GM19043 (cell line): ENCODE measurements around the gene RNF213.

Experiments
- ATAC-seq: cut with Tn5 transposase; IDR thresholded peaks from one replicate; pipeline ENCODE4 v1.9.1; 2021; ENCODE audit warnings: low read depth; ENCODE audit not compliant: unreplicated experiment

RNF213 gene

DNA sequence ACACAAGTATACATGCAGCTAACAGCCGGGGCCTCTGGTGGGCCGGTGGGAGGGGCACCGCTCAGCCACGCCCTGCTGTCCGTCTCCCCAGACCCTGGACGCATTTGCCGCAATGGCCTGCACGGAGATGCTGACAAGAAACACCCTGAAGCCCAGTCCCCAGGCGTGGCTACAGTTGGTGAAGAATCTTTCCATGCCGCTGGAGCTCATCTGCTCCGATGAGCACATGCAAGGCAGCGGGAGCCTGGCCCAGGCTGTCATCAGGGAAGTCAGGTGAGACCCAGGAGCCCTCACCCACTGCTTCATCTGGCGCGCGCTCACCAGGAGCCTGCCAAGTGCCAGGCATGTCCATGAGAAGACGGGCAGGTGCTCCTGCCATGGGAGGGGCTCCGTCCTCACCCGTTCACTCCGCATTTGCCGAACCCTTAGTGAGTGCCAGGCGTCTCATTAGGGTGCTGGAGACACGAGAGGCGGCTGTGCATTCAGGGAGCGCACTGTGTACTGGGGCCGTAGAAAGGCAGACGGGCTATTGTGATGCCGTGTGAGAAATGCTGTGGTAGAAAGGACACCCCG lies 103.0 kb downstream of the RNF213 start:
- no peak for ATAC-seq

DNA sequence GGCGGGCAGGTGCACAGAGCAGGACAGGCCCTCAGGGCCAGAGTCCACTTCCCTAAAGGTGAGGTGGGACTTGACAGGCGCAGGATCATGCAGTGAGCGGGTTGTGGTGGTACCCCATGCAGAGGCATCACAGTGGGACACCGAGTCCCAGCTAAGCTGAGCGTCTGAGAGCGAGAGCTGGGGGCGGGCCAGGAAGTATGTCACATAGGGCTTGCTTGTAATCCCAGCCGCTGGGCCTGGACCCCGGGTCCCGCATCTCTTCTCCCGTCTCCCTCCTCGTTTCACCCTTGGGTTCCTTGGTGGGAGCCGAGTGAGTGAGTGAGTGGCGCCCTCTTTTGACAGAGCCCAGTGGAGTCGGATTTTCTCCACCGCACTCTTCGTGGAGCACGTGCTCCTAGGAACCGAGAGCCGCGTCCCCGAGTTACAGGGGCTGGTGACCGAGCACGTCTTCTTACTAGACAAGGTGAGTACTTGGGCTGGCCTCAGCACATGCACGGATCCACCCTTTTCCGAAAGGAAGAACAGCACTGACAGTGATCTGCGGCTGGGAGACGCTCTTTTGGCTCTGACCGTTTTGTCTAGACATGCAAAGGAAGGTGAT lies 103.5 kb downstream of the RNF213 start:
- no peak for ATAC-seq

DNA sequence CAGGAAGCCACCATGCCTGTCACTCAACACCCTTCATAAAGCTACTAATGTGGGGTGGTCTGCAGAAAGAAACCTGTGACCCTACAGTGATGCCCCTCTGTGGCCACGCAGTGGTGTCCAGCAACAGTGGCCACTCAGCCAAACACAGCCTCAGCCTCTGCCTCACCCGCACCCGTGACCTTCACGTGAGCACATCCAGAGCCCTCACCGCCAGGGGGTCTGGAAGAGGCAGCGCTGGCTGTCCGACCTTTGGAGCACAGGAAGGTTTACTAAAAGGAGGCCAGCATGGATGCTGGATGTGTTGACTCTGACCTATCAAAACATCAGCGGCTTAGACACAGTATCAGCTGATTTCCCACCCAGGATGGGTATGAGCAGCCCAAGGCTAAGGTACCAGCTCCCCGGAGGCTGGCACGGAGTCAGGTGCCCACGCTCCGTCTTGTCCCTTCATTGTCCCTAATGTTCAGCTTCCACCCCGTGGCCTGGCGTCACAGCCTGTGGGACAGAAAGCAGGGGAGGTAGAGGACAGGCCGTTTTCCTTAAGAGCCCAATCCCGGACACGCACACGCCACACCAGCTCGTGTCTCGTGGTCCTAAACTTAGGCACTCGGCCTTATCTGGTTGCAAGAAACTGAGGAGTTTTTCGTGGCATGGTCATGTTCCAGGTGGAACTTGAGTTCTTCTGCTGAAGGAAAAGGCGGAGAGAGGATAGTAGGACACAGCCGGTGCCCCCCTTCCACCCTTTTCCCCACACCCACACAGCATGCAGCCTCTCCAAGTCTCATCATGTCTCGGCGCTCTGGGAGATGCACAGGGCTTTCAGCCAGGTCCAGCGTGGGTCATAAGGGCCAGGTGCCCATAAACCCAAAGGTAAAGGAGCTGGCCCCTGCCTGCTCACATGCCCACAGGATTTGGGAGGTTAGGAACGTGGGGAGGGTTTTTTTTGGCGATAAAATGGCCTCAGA lies 104.6 kb downstream of the RNF213 start:
- no peak for ATAC-seq

DNA sequence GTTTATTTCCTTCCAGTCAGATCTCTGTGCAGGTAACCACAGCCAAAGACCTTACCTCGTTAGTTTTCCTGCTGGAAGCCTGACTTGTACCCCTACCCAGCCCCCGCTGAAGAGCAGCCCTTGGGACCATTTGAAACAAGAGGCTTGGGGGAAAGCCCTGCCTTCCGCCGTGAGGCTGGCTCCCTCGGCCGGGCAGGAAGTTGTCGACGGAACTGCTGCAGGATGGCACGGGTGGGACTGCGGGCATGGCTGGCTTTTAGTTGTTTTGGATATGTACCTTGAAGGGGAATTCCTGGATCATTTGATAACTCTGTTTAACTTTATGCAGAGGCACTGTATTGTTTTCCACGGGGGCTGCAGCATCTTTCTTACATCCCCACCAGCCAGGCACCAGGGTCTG lies 105.3 kb downstream of the RNF213 start:
- ATAC-seq, result no peak

DNA sequence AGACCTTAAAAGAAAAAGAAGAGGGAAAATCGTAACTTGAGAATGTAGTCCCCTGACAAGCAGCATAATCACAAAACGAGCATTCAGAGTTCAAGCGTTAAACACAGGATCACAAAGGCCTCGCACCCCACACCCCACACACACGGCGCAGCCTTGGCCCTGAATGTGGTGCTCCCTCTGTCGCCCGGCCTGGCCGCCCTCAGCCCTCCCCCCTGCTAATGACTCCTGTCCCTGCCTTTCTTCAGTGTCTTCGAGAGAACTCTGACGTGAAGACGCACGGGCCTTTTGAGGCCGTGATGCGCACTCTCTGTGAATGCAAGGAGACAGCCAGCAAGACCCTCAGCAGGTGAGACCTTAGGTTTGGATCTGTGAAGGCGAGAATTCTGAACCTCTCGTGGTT lies 106.9 kb downstream of the RNF213 start:
- ATAC-seq, result no peak

DNA sequence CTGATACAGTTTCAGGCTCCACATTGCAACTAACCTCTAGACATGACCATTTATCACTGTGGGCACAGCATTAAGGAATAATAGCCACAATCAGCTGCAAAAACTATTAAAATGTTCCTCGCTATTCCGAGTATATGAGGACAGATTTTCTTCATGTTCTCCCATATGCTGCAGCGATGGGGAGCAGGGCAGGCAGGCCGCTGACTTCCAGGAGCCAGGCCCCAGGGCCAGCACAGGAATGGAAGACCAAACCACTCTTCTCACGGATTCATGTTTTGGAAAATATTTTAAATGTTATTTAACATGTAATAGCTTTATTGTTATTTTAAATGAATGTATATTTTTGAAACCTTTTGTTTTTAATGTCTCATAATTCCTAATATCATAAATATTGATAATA lies 110.5 kb downstream of the RNF213 start:
- no peak for ATAC-seq

DNA sequence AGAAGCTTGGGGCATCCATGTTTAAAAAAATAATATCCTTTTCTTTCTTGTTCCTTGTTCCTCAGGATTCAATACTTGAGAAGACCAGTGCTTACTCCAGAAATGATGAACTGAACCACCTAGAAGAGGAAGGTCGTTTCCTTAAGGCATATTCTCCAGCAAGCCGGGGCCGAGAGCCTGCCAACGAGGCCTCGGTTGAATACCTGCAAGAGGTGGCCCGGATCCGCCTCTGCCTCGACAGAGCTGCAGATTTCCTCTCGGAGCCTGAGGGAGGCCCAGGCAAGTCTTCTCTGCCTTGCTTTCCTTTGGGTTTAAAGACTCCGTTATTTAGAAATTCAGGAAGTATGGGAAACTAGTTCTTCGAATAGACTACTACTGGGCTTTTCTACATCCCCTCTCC lies 111.8 kb downstream of the RNF213 start:
- ATAC-seq, result no peak

DNA sequence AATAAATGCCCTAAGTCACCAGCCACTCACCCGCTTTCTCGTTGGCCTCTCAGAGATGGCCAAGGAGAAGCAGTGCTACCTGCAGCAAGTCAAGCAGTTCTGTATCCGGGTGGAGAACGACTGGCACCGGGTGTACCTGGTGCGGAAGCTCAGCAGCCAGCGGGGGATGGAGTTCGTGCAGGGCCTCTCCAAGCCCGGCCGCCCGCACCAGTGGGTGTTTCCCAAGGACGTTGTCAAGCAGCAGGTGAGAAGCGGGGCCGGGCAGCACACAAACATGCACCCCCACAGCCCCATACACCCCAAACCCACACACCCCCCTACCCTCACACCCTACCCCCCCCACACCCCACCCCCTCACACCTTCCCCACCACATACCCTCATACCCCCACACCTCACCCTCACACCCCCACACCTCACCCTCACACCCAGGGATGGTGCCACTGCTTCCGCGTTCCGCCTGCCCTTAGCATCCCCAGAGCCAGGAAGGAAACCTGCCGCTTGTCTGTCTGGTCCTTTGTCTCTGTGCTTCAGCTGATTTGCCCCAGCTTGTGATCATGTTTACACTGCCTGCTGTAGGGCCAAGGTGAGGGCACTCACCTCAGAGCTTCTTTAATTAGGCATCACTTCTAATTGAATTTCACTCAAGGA lies 112.4 kb downstream of the RNF213 start:
- no peak for ATAC-seq

DNA sequence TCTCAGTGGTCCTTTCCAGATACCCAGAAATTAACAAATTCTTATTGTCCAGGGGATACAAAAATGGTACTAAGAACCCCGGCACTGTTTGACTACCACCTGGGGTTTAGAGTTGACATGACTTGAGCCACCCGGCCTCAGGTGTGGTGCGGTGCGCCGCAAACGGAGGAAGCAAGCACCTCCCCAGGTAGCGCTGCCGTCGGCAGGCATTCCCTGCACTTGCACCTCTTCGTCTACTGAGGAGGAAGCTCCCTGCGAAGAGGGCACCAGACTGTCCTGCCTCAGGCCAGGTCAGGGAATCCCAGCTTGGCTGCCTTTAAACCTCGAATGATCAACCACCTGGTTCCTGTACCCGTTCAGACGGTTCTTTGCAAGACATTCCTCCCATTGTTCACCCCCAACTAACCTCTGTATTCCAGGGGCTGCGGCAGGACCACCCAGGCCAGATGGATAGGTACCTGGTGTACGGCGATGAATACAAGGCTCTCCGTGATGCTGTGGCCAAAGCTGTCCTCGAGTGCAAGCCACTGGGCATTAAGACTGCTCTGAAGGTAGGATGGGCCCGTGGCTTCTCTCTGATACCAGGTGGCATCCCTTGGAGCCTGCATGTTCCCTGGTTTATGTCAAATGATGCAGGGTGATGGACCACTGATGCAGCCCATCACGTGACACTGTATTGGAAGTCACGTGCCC lies 113.5 kb downstream of the RNF213 start:
- no peak for ATAC-seq

DNA sequence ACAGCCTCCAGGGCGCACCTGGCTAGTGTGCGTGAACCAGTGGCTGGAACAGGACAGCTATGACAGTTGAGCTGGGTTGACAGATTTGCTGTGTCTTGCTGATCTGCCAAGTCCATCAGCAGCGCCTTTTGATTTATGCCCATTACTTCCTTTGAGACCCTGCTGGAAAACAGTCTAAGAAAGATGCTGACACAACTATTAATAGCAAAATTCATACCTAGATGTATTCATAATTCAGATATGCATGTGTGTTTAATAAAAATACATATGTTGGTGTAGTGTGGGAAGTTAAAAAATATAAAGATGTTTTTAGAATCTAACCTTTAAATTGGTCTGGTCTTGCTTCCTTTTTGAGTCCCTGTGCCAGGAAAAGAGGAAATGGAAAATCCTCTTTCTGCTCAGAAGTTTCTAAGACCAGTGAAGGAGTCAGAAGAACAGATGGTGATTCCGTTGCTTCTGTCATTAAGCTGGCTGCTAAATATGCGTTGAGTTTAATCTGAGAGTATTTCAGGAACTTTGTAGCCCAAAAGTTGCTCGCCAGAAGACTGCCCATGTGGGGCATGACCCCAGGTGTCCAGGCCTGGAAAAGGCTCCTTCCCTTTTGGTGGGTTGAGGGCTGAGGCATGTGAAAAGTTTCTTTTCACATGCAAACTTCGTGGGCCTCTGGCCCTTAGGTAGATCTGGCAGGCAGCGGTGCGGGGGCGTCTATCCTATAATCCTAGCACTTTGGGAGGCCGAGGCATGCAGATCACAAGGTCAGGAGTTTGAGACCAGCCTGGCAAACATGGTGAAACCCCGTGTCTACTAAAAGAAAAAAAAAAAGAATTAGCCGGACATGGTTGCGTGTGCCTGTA lies 114.3 kb downstream of the RNF213 start:
- no peak for ATAC-seq

DNA sequence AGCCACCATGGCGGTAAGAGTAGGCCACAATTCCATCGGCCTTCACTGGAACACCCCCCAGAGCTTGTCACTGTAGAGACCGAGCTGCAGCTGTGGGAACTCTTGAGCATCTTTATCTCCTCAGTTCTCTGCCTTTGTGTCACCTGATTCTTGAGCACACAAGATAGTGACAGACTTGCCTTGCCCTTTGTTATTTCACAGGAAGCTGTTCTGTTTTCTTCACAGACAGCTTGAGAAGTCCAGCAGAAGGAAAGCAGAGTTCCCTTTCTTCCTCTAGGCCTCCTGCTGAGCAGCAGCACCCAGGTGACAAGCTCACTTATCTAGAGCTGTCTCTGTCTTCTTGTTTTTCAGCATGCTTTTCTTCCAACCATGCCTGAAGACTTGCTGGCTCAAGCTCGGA lies 115.9 kb downstream of the RNF213 start:
- ATAC-seq, result no peak

DNA sequence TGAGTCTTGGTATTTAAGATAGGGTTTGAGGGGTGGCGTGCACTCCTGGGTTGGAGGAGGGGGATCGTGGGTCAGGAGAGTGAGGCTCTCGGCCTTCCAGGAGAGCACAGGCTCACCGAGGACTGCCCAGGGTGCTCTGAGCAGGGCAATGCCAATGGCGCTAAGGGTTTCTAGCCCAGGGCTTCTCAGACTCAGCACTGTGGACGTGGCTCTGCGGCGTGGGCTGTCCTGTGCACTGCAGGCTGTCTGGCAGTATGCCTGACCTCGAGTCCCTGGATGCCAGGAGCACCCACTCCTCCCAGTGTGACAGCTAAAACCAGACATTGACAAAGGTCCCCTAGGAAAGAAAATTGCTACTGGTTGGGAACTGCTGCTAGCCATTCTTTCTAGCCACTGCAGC lies 117.1 kb downstream of the RNF213 start:
- ATAC-seq, result no peak

DNA sequence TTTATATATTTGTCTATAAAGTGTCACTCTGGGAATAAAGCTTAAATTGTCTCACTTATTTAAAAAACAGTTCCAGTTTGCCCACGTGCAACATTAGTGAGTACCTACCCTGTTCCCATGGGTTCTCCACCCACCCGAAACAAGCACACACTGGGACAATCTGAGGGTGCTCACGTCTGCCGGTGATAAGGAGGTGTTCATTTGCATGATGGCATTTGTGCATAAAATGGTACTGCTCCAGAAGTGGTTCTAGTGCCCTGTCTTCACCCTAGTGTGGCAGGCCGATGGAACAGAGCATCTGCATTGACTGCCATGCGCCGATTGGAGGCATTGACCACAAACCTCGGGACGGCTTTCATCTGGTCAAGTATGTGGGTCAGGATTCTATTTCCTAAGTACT lies 118.7 kb downstream of the RNF213 start:
- ATAC-seq, result no peak

DNA sequence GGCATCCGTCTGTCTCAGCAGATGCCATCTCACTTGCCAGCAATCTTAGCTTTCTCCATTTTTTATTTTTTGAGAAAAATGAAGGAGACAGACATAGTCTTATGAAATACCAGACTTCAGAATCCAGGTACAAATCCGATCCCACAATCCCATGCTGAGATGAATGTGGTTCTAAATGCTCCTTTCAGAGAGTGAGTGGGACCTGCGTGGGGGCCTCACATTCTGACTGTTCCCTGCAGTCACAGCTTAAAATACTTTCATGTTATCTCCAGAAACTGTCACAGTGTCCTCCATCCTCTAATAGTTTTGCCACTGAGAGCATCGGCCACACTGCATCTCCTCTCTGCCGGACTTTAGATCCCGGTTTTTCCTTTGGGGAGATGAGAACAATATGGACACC lies 119.4 kb downstream of the RNF213 start:
- ATAC-seq, result no peak

DNA sequence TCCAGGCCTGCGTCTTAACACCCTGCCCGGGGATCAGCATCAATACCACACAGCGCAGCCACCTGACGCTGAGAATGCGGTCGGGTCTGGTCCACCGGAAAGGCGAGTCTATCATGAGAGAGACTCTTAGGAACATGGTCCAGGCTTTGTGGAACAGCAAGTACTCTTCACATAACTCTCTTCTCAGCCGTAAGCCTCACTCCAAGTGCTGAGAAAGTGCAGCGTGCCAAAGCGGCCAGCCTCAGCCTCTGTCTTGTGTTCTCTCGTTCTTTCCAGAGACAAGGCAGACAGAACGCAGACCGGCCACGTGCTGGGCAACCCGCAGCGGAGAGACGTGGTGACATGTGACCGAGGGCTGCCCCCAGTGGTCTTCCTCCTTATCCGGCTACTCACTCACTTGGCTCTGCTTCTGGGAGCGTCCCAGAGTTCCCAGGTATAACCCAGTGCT lies 119.9 kb downstream of the RNF213 start:
- no peak for ATAC-seq

DNA sequence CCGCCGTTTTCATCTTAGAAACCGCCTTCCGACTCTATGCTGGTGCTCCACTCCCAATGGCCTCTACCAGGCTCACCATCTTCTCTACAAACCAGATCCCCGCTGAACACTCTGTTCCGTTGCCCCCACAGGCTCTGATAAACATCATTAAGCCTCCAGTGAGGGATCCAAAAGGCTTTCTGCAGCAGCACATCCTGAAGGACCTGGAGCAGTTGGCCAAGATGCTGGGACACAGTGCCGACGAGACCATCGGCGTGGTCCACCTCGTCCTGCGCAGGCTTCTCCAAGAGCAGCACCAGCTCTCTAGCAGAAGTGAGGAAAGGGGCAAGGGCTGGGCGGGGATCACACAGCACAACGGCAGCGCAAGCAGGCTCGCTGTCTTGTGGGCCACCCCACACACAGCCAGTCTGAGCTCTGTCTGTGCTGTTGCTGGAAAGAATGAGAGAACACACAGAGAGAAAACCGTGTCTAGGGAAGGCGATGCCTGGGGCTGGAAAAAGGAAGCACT lies 120.8 kb downstream of the RNF213 start:
- ATAC-seq, result no peak

DNA sequence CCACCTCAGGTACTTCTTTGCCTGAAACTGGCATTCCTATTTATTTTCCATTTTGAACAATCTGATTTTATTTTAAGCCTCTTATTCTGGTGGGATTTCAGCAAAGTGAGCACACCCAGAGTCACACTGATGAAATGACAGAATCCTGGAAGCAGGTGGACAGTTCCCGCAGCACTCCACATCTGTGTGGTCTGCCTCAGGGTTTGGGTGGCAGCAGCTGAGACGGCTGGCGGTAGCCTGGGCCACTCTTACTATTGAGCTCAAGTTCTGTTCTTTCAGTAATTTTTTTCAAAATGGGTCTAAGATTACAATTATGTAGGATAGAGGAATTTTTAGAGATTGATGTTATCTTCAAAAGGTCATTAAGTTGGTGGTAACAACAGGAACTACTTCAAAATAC lies 121.8 kb downstream of the RNF213 start:
- ATAC-seq, result no peak

DNA sequence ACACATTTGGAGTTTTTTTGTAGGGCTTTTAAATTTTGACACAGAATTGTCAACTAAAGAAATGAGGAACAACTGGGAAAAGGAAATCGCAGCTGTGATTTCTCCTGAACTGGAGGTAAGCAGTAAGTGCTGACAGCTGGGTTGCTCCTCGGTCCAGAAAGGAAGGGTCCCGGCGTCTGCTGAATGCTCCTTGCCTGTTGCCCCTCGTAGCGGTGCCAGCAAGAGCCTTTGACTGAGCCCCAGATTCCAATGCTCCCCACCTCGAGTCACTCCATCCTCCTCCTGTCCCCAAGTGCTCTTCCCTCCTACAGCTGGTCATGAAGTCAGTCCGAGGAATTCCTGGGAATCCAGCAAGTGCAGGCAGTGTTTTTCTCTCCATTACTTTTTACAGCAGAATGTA lies 122.3 kb downstream of the RNF213 start:
- ATAC-seq, result no peak
